ENCODE measurements around the gene TJP3.

Gene TJP3

DNA sequence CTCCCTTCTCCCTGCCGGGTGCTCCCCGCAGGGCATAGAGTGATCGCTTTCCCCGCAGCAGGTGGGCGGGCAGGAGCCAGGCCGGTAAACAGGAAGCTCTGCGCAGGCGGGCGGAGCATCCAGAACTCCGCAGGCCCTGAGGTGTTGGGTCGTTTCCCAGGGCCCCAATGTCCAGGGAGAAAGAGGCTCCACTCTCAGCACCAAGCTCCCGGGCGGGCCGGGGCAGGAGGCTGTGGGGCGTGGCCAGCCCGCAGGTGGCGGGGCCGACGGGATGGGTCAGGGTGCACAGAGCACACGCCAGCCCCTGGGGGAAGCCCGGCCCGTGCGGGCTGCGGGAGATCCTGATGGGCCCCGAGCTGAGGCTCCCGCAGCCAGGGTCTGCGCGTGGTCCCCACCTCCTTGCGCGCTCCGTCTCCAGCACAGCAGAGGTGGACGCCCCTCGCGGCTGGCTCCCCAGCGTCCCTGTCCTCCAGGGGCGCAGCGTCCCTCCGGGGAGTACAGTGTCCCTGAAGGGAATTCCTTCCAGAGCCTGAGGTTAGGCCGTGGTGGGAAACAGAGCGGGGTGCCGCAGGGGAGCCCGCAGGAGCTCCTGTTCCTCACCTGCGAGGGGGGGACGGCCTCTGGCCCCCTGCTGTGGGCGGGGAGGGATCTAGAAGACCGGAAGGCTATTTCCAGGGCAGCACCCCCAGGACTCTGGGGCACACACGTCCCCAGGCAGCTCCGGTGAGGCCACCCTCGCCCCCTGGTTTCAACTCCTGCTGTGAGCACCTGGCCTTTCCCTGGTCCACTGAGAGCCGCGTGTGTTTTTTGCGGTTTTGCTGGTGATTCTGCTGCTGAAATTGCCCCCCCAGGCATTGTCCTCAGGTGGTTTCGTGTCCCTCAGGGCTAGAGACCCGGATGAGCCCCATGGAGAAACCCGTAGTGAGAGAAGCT lies 20.1 kb upstream of the TJP3 start:
- peak overlapping the region in 5 of 7 experiments; percentile 10 to 32 (median 16) for H3K4me3 ChIP-seq
- peak overlapping the region in 8 of 21 experiments; percentile 0 to 80 (median 39) for H3K27ac ChIP-seq

DNA sequence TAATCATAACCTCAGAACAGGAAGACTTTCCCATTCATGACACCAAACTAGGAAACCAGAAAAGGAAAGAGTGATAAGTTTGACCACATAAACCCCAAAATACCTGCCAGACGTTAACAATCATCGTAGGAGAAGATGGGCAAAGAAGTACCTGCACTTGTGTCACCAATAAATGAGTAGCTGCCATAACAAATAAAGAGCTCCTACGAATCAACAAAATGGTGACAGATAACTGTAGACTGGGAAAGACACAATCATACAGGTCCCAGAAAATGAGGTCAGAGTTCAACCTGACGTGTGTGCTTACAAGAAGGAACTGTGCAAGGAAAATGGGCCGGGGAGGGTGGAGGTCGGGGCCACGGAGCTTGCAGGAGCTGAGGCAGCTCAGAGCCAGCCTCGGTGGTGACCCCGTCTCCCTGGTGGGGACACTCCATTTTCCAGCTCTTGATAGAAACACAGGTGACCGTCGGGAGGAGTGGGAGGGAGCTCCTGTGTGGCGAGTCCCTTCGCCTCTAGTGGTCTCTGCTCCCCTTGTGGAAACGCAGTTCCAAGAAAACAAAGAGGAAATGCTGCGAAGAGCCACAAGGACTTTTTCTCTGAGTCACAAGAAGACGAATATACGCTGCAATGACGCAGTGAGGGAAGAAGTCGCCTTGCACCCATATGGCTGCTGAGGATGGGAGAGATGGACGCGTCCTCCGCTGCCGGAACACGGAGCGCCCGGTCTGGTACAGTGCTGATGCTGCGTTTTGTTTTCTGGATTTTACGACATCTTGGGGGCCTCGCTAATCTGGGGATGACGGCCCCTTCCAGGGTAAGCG lies 17.4 kb upstream of the TJP3 start:
- Histone ChIP-seq H3K4me3 (no peak overlapping the region), H3K27ac (no peak overlapping the region)

DNA sequence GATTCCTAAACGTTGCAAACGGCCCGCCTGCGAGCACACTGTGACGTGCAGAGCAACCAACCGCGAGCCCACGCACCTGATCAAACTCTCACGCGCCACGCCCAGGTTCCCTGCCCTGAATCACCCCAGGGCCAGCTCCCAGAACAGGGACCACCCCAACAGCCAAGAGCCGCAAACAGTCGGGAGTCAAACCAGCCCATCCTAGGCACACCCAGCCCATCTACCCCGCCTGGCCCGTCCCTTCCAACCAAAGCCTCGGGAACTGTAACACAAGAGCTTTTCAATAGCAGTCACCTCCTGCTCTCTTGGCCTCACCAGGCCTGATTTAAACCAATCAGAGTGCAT lies 16.8 kb upstream of the TJP3 start:
- no peak overlapping the region for H3K27ac ChIP-seq

DNA sequence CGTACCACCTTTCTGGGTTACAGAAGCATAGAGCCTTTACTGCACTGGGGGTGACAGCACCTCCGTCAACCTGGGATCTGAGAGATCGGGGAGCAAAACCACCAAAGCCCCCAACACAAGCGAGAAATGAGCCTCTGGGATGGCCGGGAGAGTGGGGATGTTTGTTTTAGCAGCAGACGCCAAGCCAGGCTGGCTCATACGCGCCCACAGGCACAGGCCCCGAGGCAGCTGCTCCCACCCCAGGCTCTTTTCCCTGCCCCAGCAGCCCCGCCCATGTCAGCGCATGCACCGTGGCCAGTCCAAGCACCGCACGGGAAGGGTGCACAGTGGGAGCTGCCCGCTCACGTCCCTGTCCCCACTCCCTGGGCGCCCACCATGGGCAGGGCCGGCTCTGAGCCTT lies 16.5 kb upstream of the TJP3 start:
- Histone ChIP-seq H3K4me3 (no peak overlapping the region), H3K27ac (no peak overlapping the region)

More for the DNA sequence above, 16.8 kb upstream of the TJP3 start:
- no peak overlapping the region for H3K4me3 ChIP-seq

DNA sequence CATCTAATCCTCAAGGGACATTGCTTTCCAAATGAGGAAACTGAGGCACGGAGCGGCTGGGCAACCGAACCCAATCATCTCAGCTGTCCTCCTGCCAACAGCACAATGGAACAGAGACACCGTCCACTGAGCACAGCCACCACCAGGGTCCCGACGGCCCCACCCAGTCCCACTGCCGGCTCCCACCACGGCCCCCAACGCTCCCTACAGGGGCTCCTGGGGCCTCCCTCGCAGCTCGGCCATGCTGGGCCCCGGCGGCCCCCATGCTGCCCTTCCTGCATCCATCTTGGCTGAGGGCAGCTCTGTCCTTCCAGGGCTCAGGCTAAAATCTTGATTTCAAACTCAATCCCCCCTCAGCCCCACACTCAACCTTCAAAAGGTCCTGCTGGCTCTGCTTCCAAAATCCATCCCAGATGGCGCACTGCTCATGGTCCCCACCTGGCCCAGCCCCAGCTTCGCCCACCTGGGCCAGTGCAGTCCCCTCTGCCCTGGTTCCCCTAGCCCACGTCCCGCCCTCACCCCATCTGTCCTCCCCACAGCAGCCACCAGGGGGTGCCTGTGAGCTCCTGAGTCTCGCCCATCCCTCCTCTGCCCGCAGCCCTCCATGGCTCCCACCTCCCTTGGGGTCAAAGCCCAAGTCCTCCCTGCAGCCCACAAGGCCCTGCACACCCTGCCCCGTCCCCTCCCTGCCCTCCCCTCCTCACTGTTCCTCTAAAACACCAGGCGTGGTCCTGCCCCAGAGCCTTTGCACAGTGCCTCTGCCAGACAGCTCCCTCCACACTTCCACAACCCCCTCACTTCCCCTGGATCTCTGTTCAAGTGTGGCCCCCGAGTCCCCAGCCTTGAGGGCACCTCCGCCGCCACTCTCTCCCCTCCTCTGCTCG lies 15.8 kb upstream of the TJP3 start:
- Histone ChIP-seq H3K27ac (no peak overlapping the region), H3K4me3 (no peak overlapping the region)

DNA sequence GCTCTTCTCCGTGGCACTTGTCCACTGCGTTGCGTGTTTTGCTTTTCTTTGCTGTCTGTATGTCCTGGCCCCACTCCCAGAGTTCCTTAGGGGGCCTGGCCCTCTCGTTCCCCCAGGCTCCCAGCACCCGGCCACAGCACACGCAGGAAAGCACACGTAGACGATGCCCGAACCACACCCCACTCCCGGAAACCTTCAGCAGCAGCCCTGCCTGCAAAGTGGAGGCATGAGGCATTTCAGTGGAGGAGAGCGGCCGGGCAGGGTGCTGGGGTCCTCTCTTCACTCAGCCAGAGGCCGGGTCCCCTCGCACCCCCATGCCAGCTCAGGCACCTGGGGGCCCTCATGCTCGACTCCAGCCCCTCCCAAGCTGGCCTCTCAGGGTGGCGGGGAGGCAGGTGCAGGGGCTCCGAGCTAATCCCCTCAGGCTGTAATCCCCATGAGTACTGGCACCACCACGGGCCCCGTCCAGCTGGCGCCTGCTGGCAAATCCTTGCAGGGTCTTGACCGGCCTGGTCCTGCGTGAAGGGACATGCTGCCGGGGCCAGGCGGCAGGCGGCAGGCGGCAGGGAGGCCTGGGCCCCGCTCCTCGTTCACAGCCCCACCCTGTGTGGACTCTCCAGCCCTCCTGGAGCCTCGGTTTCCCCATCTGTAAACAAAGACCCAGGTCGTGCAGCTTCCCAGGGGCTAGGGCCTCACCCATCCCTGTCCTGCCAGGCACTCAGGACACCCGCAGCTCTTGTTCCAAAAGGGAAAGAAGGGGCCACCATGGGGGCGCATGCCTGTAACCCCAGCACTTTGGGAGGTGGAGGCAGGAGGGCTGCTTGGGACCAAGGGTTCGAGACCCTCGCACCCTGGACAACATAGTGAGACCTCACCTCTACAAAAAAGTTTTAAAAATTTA lies 14.9 kb upstream of the TJP3 start:
- Histone ChIP-seq H3K4me3 (no peak overlapping the region), H3K27ac (no peak overlapping the region)

DNA sequence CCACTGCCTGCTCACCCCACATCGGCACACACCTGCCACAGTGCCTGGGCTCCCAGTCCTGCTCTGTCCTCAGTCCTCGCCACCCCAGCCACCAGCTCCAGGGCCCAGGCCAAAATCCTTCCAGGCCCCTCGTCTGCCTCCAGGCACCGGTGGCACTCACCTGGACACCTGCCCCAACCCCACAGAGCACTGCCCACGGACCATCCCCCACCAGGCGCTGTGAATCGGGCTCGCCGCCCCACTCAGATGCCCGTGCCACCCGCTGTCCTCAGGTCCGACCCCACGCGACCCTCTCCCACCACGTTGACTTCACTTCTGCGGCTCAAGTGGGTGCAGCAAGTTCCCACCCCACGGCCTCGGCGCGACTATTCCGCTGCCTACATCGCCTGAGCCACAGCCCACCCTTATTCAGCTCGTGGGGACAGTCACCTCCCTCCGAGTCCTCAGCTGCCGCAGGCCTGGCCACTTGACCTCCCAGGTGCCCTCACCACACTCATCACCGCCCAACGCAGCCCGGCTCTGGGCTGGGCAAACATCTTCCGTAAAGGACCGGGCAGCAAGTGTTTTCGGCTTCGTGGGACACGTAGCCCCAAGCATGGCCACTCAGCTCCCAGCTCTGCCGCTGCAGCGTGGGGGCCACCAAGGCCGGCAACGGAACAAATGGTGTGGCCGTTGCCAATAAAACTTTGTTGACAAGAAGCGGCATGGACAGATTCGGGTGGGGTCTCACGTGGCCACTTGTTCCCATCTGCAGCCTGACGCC lies 13.6 kb upstream of the TJP3 start:
- Histone ChIP-seq H3K4me3 (no peak overlapping the region), H3K27ac (no peak overlapping the region)

DNA sequence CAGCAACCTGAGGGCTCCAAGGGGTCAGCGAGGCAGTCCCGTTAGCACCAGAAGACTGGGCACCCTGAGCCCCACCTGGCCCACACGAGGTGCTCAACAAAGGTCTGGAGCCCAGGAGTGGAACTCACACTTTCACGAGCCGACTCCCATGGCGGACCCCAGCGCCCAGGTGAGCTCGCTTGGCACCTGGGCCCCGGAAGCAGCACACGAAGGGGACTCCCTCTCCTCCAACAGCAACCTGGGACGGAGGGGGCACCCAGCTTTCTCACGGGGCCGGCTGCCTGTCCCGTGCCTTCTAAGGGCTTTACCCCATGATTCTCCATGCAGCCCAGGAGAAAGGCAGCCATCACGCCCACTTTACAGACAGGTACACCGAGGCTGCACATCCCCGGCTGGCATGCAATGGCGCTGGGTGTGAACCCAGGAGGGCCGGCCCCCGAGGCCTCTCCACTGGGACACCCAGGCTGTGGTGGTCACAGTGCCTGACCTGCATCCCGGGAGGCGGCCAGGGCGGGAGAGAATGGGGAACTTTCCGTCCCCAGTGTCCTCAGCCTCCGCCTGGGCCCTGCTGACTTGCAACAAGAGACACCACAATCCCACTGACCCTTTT lies 13.0 kb upstream of the TJP3 start:
- Histone ChIP-seq H3K4me3 (no peak overlapping the region), H3K27ac (no peak overlapping the region)

DNA sequence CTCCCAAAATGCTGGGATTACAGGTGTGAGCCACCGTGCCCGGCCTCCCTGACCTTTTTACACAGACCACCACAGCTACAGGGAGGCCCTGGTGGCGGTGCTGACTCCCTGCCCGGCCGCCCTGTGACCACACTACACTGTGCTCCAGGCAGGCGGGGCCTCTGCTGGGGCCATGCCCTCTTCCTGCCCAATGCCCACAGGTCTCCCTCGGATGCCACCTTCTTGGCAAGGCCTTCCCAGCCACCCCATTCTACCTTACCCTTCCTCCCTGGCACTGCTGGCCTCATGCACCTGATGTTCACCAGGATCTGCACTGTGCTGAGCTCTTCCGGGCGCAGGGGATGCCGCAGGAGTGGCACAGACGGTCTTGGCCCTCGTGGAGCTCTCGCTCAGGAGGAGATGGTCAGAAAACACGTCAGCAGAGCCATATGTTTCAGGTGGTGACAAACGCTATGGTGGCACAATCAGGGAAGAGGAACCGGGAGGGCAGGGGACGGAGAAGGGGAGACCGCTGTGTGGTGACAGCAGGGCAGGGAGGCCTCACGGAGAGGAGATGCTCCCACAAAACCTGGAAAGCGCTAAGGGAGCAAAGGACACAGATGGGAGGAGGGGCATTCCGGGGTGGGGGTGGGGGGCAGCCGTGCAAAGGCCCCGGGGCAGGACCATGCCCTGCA lies 12.1 kb upstream of the TJP3 start:
- H3K4me3 ChIP-seq: no peak overlapping the region
- no peak overlapping the region for H3K27ac ChIP-seq

DNA sequence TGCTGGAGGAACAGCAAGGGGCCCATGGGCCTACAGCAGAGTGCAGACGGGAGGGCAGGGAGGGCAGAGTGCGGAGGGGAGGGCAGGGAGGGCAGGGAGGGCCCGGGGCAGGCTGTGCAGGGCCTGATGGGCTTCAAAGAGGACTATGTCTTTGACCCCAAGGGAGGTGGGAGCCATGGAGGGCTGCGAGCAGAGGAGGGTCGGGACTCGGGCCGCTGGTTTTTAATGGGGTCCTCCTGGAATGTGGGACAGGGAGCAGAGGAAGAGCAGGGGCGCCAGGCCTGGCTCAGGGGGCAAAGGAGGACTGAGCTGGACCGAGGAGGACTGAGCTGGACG lies 11.6 kb upstream of the TJP3 start:
- Histone ChIP-seq H3K27ac (no peak overlapping the region), H3K4me3 (no peak overlapping the region)

DNA sequence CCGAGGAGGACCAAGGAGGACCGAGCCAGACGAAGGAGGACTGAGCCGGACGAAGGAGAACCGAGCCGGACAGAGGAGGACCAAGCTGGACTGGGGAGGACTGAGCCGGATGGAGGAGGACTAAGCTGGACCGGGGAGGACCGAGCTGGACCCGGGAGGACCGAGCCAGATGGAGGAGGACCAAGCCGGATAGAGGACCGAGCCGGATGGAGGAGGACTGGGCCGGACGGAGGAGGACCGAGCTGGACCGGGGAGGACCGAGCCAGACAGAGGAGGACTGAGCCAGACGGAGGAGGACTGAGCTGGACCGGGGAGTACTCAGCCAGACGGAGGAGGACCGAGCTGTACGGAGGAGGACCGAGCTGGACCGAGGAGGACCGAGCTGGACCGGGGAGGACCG lies 11.1 kb upstream of the TJP3 start:
- no peak overlapping the region for H3K27ac ChIP-seq
- no peak overlapping the region for H3K4me3 ChIP-seq

DNA sequence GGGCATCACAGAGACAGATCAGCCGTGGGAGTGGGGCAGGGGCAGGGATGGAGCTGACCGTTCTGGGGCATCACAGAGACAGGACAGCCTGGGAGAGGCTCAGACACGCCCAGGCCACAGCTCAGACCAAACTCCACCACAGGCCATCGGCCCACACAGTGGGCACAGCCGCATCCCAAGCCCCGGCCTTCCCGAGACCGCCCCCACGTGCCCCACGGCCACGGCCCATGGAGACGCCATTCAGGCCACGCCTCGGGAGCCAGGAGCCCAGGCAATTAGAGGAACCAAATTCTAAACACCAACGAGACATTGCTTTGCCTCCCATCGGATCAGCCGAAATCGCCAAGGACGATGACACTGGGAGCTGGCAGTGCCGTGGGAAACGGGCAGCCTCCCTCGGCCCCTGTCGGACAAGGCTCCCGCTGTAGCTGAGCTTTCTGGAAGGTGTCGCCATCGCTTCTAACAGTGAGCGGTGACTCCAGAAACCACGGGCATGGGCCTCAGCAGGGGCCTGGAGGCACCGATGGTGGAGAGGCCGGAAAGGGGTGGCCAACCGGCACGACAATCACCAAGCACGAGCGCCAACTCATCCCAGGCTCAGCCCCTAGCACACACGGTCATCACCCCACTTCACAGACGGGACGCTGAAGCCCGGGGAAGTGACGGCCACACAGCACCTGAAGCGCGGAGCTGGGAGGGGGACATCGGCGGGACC lies 10.4 kb upstream of the TJP3 start:
- H3K27ac ChIP-seq: peak overlapping the region in 3 of 21 experiments; percentile 29 to 81 (median 79)
- H3K4me3 ChIP-seq: no peak overlapping the region

DNA sequence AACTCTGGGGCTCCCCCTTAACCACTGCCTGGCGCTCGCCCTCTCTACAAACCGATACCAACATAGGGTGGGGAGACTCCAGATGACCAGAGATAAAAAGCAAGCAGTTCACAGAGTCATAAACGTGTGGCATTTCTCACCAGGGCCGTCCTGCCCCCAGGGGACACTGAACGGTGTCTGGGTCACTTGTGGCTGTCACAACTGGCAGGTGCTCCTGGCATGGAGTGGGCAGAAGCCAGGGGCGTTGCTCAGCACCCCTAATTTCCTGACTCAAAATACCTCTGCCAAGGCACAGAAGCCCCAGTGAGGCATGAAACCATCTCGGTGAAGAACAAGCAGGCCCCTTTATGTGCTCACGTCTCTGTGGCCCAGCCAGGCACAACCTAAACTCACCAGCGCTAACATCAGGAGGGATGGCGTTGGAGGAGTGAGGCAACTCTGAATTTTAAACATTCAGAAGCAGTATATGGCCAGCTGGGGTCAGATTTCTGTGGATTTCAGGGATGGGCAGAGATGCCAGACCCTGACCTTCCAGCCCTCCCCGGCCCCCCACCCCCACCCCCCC lies 9.7 kb upstream of the TJP3 start:
- H3K4me3 ChIP-seq: peak overlapping the region in 2 of 7 experiments; percentile 82 to 98
- H3K27ac ChIP-seq: peak overlapping the region in 10 of 21 experiments; percentile 17 to 88 (median 82)

DNA sequence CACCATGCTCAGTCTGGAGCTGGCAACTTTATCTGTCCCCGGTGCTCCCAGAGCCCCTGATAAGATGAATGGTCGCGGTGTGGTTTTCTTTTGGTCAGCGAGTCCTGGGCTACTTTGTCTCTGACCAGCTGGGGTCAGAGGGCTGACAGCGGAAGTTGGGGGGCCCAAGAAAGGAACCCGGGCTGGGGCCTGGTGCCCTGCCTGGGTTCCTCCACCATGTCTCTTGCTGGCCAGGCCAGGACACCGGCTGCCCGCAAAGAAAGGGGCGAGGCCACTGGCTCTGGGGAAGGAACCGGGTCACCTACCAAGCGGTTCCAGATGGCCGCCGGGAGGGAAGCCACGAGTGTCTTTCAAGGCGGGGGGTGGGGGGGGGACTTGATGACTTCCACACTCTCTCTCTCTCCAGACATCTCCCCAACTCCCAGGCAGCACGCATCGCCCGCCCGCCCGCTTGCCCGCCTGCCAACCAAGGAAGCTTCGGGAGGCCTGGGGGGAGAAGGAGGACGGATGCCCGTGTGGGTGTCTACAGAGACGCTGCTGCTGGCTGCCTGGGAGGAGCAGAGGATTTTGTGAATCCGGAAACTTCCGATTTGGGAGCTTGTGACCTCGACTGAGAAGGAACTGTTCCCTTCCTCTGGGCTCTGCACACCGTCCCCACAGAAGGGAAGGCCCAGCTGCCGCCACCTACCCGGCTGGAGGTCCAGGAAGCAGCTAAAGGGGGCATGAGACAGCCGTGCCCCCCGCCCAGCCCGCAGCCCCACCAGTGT lies 9.0 kb upstream of the TJP3 start:
- peak overlapping the region in 20 of 21 experiments; percentile 12 to 88 (median 79) for H3K27ac ChIP-seq
- H3K4me3 ChIP-seq: peak overlapping the region; percentile 54 to 98 (median 82)

DNA sequence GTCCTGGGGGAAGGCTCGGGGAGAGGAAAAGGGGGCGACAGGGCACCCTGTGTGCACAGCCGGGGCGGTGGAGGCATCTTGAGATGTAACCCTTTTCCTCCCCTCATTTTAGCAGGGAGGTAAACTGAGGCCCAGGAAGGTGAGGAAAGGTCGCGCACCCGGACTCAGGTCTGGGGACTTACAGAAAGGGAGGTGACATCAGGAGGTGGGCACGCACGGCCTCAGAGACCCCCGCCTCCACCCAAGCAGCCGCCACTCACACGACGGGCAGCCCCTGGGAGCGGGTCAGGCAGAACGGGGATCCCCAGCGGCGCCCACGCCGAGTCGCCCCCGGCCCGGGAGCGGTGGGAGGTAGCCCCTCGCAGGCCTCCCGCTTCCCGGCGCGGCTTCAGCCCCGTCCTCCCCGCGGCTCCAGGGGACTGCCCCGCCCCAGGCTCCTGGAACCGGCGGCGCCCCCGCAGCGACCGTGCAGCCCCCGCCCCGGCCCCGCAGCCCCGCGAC lies 8.4 kb upstream of the TJP3 start:
- Histone ChIP-seq H3K27ac (peak overlapping the region in 20 of 21 experiments; percentile 12 to 88 (median 79)), H3K4me3 (peak overlapping the region; percentile 54 to 98 (median 82))
